Activated naive CD8-positive, alpha-beta T cell treated with anti-CD3 and anti-CD28 coated beads, Interleukin-2, amount 10 ng/mL, durations not matched to agents 7 days and 5 days (primary cell): Measurements from ENCODE around the gene MSLN. TPM values are rescaled to one million over a fixed set of nuclear protein-coding genes. Genes with fewer than 3 reads are reported as not detected.

ENCODE experiments used
- ATAC-seq: fragments of 150-1000 bp; cut with Tn5 transposase; one replicate; pipeline ENCODE4 v1.10.0; 2021; ENCODE audit warnings: low read depth, moderate library complexity
- POLR2A ChIA-PET: fragments of 350-600 bp; sonication (Branson Sonifier 250); formaldehyde crosslinking; loops from one replicate; lab custom pipeline; 2021; ENCODE audit warnings: antibody characterized with exemption; lab: Charles Lee
- DNase-seq: peaks from one replicate; pipeline ENCODE4 v3.0.0; 2021
- H3K27ac Mint-ChIP-seq: one replicate; pipeline ENCODE4 v1.8.0; 2022; ENCODE audit warnings: mild to moderate bottlenecking, mixed read lengths
- H3K27me3 Mint-ChIP-seq: one replicate; pipeline ENCODE4 v1.8.0; 2022; ENCODE audit warnings: mild to moderate bottlenecking, moderate library complexity, mixed read lengths
- H3K36me3 Mint-ChIP-seq: one replicate; pipeline ENCODE4 v1.8.0; 2021; ENCODE audit warnings: mild to moderate bottlenecking, mixed read lengths
- H3K4me1 Mint-ChIP-seq: one replicate; pipeline ENCODE4 v1.8.0; 2021; ENCODE audit warnings: mixed read lengths
- H3K4me3 Mint-ChIP-seq: one replicate; pipeline ENCODE4 v1.8.0; 2022; ENCODE audit warnings: mild to moderate bottlenecking, moderate library complexity, mixed read lengths
- H3K9me3 Mint-ChIP-seq: one replicate; pipeline ENCODE4 v1.8.0; 2021; ENCODE audit warnings: mixed read lengths
- microRNA-seq: library from miRNA; unstranded; fragments of <30 nt; microRNA quantifications from one replicate; pipeline ENCODE4 v1.2.0, GENCODE V29; 2022
- total RNA-seq, 2 experiments: library from RNA; stranded (reverse); gene quantifications; one replicate each; pipeline ENCODE4 v1.2.3, GENCODE V29; 2021

MSLN gene
- total RNA-seq, 2 experiments from 2014 or later: not detected

DNA sequence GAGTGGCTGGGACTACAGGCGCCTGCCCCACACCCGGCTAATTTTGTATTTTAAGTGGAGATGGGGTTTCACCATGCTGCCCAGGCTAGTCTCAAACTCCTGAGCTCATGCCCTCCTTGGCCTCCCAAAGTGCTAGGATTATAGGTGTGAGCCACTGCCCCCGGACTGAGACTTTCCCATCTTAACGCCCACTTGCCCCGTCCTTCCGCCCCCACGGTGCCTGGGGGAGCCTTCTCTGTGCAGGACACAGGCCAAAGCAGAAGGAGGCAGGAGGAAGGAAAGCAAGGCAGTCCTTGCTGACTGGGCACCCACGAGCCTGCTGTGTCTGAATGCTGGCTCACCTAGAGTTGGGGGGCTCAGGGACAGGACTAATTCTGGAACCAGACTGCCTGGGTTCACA, 57.6 kb downstream of the MSLN start:
- peaks cover 9% of the 10 kb centered on the region for H3K4me1 Mint-ChIP-seq
- no peak overlapping the region for H3K4me3 Mint-ChIP-seq
- DNase-seq (no peak), ATAC-seq (no peak)
- H3K27ac Mint-ChIP-seq: no peak overlapping the region
- POLR2A ChIA-PET: no interaction called here
- peaks cover 21% of the 10 kb centered on the region for H3K27me3 Mint-ChIP-seq
- no peaks in the 10 kb centered on the region for H3K9me3 Mint-ChIP-seq
- no peaks in the 10 kb centered on the region for H3K36me3 Mint-ChIP-seq

Small RNA genes within 50 kb of the gene (microRNA-seq; reads per million reads assigned to microRNA genes)
- not detected for gene MIR662

Other genes starting within 250 kb of the MSLN start
- 10 to 100 TPM; 83.5 to 87.4 TPM for gene CAPN15, start 233.0 kb upstream of the MSLN start, total RNA-seq
- gene PRR35, start 200.3 kb upstream of the MSLN start, total RNA-seq: not detected
- gene NHLRC4, start 193.7 kb upstream of the MSLN start, total RNA-seq: 1 to 10 TPM; 3.0 to 3.6 TPM
- gene PIGQ, start 190.8 kb upstream of the MSLN start, total RNA-seq: 10 to 100 TPM; 46.3 to 54.3 TPM
- 10 to 100 TPM; 15.1 to 18.2 TPM for gene RAB40C, start 170.7 kb upstream of the MSLN start, total RNA-seq
- under 1 TPM; 0.47 to 0.60 TPM for gene WFIKKN1, start 129.7 kb upstream of the MSLN start, total RNA-seq
- 10 to 100 TPM; 75.7 to 81.2 TPM for gene METTL26, start 124.4 kb upstream of the MSLN start, total RNA-seq
- 10 to 100 TPM; 35.4 to 43.0 TPM for gene MCRIP2, start 118.9 kb upstream of the MSLN start, total RNA-seq
- 10 to 100 TPM; 73.2 to 79.1 TPM for gene WDR90, start 111.4 kb upstream of the MSLN start, total RNA-seq
- 100 to 1,000 TPM; 173 to 183 TPM for gene RHOT2, start 92.6 kb upstream of the MSLN start, total RNA-seq
- 1 to 10 TPM; 1.1 to 1.7 TPM for gene RHBDL1, start 85.1 kb upstream of the MSLN start, total RNA-seq
- 10 to 100 TPM; 74.3 to 93.3 TPM for gene STUB1, start 80.3 kb upstream of the MSLN start, total RNA-seq
- 10 to 100 TPM; 34.0 to 38.3 TPM for gene JMJD8, start 76.4 kb upstream of the MSLN start, total RNA-seq
- 10 to 100 TPM; 18.7 to 20.3 TPM for gene WDR24, start 70.3 kb upstream of the MSLN start, total RNA-seq
- 10 to 100 TPM; 15.9 to 21.8 TPM for gene FBXL16, start 54.9 kb upstream of the MSLN start, total RNA-seq
- gene METRN, start 45.6 kb upstream of the MSLN start, total RNA-seq: 10 to 100 TPM; 10.0 to 12.4 TPM
- 10 to 100 TPM; 21.6 to 23.2 TPM for gene ANTKMT, start 39.6 kb upstream of the MSLN start, total RNA-seq
- 1 to 10 TPM; 5.8 to 6.1 TPM for gene CCDC78, start 34.3 kb upstream of the MSLN start, total RNA-seq
- gene HAGHL, start 33.6 kb upstream of the MSLN start, total RNA-seq: 10 to 100 TPM; 25.8 to 34.2 TPM
- gene CIAO3, start 19.7 kb upstream of the MSLN start, total RNA-seq: 10 to 100 TPM; 39.6 to 42.4 TPM
- gene RPUSD1, start 27.6 kb downstream of the MSLN start, total RNA-seq: 10 to 100 TPM; 25.1 to 26.6 TPM
- 10 to 100 TPM; 92.8 to 94.2 TPM for gene CHTF18, start 27.9 kb downstream of the MSLN start, total RNA-seq
- gene GNG13, start 40.0 kb downstream of the MSLN start, total RNA-seq: not detected
- 10 to 100 TPM; 26.6 to 31.3 TPM for gene LMF1, start 210.2 kb downstream of the MSLN start, total RNA-seq
- gene SOX8, start 221.0 kb downstream of the MSLN start, total RNA-seq: under 1 TPM; 0.50 to 0.60 TPM